ENCODE measurements around the gene PSMD1.
"Not testable (repeated sequence)": the region's sequence is repeated elsewhere in the genome, so short reads cannot be mapped to it uniquely, and the experiment has no call there.

The PSMD1 gene

DNA sequence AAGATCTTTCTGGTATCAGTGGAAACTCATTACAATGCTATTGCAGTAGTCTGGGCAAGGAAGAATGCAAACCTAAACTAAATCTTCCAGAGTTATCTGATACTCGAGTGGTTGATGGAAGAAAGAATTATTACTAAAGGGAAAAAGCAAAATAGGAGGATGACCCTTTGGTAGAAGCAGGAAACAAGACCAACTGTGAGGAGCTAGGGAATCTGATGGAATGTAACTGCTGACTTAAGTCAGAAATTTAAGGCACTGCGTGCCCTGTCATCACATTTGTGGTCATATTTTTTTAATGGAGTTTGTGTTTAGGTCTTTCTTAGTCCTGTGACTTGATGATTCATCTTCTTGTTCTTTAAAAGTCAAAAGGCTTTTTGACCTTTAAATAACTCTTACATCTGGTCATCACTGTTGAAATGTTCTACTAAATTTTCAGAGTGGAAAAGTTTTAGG is 105.2 kb downstream of the PSMD1 start:
- no peak for DNase-seq

DNA sequence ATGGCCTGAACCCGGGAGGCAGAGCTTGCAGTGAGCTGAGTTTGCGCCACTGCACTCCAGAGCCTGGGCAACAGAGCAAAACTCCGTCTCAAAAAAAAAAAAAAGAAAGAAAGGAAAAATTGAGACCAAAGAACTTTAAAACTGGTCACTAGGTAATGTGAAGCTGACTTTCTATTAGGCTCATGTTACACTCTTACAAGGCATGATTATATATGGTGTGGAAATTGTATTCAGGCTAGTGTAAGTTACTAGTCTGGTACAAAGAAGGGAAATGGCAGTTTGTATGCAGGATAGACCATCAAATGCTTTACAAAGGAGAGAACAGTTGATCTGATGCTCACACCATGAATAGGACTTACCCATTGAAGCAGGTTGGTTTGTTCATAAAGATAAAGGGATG is 106.3 kb downstream of the PSMD1 start:
- DNase-seq: no peak

DNA sequence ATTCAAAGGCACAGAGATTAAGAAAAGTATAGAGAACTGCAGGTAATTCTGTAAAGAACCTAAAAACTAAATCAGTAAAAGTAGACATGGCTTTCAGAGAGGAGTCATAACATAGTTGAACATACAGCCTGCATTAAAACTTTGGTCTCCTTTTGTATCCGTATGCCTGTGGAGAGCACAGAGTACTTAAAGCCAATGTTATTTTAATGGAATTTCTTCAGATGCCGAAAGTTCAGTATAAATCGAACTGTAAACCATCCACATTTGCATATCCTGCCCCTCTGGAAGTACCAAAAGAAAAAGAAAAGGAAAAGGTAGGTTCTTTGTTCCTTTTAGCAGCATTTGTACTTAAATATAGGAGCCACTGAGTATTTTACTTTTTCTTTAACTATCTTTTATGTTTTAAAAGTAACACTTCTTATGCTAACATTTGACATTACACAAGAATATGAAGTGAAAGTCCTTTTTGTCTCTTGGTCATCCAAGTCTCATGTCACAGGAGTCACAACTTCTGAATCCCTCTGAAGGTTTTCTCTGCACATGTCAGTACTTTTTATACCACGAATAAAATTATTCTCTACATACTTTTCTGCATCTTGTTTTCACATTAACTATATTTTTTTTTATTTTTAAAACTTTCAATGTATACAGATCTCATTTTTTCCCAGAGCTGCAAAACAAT is 106.9 kb downstream of the PSMD1 start:
- no peak for DNase-seq

DNA sequence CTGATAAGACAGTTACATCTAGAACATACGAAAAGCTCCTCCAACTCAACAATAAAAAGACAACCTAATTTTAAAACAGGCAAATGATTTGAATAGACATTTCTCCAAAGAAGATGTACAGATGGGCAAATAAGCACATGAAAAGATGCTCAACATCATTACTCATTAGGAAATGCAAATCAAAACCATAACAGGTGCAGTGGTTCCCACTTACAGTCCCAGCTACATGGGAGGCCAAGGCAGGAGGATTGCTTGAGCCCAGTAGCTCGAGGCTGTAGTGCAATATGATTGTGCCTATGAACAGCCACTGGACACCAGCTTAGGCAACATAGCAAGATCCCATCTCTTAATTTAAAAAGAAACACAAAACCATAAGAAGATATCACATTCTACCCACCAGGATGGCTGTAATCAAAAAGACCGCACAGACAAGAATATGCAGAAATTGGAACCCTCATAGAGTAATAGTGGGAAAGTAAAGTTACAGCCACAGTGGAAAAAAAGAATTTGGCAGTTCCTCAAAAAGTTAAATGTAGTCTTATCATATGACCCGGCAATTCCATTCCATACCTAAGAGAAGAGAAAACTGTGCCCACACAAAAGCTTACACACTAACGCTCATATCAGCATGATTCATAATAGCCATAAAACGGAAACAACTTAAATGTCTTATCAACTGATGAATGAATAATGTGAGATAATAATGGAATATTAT is 111.2 kb downstream of the PSMD1 start:
- no peak for DNase-seq

DNA sequence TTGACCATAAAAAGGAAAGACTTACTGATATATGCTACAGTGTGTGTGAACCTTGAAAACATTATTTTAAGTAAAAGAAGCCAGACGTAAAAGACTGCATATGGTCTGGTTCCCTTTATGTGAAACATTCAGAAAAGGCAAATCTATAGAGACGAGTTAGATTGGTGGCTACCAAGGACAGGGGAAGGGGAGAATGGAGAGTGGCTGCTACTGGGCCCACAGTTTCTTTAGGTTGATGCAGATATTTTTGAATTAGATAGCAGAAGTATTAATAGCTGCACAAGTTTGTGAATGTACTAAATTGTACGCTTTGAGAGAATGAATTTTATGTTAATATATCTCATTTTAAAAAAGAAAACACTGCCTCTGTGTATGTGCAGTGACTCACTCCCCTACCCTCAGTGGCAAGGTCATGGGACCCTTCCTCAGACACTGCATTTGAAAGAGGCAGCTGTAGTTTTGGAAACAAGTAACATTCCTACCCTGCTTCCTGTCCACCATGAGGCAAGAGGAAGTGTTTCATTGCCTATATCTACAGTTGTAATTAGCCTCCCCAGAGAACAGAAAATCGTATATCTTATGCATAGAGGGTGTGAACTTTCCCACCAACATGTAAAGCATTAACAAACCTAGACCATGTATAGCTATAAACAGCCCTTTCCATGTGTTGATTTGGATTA is 111.9 kb downstream of the PSMD1 start:
- no peak for DNase-seq

DNA sequence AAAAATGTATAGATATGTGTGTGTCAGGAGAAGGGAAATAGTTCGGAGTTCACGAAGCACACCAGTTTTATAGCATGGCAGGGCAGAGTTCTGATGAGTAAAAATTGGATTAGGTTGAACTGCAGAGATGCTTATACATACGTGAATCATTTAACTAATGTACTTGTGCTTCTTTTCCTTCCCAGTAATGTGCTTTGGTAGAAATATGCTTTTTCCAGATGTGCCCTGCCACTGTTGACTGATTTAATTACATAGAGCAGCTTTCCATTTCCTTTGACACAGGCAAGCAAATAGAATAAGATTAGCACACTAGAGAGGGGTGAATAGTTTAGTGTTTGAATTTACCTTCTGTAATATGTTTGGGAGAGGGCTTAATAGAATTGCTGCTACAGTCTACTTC is 112.8 kb downstream of the PSMD1 start:
- no peak for DNase-seq

DNA sequence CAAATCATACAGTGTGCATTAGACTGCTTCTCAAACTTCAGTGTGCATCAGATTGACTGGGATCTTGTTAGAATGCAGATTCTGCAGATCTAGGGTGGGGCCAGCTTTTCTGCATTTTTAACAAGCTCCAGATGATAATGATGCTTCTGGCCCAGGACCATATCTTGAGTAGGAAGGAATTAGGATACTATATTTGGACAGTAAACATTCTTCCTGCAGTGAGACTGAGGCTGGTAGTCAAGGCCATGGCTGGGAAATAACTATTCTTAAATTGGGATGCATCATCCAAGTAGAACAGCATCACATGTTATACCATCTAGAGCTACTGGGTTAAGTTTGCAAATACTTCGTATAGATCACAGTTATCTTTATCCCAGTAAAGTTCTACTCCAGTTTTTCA is 113.4 kb downstream of the PSMD1 start:
- DNase-seq: no peak

DNA sequence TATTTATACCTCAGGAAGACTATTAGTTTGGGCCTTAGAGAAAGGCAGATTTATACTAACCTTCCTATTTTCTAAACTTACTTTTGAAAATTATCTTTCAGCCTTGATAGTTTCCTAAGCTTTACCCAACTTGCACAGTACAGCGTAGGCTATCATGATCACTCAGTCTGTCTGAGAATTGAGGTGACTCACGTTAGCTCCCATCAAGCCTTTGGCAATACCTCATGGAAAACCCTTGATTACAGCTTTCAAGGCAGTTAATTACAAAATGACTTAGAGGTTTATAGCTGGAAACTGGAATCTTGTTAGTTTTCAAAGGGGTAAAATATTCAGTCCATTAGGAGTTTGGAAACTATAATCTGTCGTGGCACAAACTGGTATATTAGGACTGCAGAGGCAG is 115.4 kb downstream of the PSMD1 start:
- no peak for DNase-seq

DNA sequence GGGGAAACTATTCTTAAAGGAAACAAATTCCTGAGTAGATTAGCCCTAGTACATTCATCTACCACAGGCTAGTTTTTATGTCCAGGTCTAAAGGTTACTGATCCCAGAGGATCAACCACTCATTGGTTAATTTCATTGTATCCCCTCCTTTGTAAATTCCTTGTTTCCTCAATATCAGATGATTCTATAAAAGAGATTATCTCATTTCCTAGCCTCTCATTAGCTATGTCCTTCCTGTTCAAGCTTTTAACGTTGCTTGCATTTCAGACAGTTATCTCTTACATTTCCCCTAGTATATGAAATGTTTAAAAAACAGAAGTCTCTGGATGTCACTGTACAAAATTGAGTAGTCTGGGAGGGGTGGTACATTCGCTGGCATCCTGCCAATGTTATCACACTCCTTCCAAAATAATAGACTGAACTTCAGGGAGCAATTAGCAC is 117.6 kb downstream of the PSMD1 start:
- DNase-seq: no peak

DNA sequence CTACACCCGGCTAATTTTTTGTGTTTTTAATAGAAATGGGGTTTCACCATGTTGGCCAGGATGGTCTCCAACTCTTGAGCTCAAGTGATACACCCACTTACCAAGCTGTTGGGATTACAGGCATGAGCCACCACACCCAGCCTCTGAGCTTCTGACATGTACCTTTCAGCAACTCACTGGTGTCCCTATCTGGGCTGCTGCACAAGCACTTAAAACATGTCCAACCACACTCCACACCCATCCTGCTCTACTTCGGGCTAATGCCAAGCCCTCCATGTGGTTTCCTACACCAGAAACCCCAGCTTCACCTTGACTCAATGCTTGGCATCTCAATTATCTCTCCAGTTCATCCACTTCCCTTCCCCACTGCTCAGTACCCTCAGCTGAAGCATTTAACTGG is 119.4 kb downstream of the PSMD1 start:
- DNase-seq: no peak

DNA sequence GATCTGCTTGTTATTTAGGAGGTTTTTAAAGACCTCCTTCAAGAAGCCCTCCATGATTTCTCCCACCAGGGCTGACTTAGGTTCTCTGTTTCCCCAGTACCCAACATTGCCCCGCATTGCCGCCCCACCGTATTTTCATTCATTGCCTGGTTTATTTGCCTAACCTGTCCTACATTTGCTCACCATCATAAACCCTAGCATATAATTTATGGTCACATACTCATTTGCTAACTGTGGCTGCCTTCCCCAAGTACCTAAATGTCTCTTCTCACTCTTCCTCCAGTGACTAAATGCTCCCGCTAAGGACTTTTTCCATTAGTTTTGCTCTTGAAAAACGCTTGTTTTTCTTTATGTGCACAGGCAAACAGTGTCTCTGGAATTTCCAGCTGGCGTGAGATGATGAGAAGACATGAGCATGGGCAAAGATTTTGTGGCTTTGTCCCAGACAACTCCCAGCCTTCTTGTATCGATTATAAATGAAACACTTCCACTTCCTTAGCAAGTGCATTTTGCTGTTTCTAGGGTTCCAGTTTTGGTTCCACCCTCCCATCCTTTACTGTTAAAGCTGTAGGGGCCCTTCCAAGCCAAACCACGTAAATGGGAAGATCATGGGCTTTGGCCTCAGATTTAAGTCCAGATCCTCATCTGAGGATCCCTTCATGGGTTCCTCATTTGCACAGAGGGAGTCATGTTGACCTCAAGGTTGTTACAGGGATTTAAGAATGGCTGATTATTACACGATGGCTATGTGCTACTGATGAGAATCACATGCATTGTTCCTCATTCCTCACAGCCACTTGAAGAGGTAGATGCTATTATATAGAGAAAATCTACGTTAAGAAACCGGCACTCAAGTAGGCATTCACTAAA is 120.7 kb downstream of the PSMD1 start:
- no peak for DNase-seq

DNA sequence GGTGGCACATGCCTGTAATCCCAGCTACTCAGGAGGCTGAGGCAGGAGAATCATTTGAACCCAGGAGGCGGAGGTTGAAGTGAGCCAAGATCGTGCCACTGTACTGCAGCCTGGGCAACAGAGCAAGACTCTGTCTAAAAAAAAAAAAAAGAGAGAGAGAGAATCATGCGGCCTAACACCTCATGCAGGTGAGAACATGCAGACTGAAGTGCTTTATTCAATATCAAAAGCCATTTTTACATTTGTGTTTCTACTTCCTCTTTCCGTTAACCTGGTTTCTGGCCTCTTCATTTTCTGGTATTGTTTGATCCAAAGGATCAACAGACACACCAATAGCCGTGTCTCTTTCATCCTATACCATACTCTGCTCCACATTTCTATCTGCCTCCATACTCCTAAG is 122.1 kb downstream of the PSMD1 start:
- DNase-seq: not testable (repeated sequence)

DNA sequence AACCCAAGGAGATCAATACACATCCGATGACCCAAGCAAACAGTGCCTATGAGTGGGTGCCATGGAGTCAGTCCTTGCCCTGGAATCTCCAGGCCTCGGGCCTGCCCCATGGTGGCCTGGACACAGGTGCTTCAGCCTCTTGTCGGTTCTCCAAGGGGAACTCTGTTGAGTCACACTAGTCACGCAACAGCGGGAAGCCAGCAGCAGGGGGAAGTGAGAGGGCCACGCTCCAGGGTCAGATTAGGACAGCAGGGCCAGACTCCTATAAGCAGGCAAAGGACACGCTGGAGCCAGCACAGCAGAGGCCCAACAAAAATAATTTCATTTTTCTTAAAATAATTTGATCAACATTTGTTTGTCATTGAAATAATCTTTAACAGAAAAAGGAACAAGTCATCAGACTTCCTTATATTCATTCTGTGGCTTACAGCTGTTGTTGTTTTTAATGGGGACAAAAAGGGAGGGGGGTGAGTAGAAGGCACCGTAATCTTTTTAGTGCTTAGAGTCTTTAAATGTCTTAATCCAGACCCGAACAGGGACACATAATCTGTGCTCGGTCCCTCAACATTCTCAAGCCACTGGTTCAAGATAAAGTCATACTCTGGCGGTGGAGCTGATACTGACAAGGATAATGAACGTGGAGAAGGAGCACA is 125.3 kb downstream of the PSMD1 start:
- DNase-seq: no peak

DNA sequence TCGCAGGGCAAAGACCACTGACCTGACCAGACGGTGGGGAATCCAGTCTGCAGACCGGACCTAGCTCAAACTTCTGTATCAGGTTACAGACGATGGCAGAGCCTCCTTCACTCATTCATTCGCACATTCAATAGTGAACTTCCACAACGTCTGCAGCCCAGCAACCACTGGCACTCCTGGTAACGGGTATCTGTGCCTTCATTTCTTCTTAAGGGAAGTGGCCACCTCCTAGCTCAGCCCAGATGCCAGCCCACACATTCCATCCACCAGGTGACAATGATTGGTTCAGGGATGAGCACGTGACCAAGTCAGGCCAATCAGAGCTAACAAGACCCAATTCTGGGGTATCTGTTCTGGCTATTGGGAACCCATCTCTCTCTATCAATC is 125.8 kb downstream of the PSMD1 start:
- no peak for DNase-seq

DNA sequence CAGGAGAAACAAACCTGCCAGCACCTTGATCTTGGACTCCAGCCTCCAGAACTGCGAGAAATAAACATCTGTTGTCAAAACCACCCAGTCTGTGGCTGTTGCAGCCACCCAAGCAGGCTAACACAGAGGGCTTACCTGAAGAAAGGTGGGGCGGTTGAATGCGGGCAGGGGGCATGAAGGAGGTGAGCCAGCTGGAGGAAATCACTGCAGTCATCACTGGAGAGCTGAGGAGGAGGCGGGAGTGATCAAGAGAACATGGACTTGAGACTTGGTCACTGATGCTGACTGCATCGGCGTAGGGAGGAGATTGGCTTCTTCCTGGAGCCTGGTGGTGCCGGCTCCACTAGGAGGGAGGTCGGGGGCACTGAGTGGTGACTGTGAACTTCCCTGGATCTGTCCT is 127.2 kb downstream of the PSMD1 start:
- no peak for DNase-seq

DNA sequence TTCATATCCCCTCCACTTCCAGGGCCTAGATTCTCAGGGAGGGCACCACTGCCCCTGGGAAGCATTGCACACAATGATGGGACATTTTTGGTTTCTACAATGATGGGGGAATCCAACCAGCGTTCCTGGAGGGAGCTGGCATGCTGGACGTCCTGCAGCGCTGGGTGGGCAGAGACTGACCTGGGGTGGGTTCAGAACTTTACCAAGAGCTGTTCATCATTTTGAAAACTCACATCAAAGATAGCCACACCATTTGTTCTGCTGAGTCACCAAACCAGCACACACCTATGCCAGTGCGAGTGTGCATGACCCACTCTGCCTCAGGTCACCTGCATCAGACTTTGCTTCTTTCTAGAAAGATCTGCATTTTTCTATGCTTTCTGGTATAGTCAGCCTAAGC is 127.7 kb downstream of the PSMD1 start:
- no peak for DNase-seq

DNA sequence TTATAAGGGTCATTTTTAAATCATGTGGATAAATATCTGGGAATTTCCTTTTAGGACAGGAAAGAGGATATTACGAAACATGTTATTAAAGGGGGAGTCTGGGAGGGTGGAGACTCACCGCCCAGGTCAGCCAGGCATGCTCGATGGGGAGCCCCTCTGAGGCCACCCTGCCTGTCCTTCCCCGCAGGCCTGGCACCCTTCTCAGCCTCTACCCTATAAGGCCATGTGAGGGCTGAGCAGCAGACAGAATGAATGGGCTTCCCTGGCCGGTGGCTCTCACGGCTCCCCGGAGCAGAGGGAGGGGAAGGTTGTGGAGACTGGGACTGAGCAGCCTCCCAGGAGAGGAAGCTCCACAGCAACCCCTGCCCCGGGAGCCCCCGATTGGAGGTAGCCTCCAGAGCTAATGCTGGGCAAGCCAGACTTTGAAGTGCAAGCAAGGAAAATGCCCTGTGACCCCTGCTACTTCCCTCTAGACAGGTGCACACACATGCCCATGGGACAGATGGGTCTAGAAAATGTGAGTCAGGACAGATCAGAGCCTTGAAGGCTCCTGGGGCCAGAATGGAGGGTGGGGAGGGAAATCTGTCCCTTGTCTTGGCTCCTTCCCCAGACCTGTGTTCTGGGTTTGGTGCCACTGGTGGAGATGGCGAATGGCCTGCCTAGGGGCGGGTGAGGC is 128.5 kb downstream of the PSMD1 start:
- DNase-seq: no peak

DNA sequence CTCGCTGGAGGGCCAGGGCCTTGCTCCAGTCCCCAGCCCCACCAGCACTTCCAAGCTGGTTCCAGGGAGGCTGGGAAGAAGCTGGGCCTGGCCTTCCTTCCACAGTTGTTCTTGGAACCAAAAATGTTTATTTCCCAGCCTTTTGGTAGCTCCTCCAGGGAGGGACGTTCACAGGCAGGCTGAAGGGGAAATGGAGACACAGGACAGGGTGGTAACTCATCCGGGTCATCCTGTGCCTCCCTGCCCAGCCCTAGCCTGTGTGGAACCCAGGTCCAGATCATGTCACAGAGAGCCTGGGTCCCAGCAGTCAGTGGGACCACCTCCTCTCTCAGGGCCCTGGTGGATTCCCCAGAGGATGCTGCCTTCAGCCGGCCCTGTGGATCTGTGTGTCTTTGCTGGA is 129.2 kb downstream of the PSMD1 start:
- DNase-seq: no peak

DNA sequence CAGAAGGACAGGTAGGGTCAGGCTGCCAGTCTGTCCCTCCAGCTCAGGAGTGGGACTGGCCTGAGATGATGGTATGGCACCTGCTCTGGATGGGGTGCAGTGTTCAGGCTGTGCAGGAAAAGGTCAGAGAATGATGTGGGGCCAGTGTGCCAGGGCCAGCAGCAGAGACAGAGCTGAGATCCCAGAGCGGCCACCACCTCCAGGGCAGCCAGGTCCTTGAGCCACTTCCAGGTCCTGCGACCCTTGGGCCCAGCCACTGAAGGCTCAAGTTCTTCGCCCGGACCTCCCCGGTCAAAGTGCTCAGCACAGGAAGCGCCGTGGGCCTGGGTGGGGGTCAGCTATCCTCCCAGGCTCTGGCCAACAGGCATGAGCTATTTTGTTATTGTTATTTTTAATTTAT is 129.7 kb downstream of the PSMD1 start:
- DNase-seq: no peak

DNA sequence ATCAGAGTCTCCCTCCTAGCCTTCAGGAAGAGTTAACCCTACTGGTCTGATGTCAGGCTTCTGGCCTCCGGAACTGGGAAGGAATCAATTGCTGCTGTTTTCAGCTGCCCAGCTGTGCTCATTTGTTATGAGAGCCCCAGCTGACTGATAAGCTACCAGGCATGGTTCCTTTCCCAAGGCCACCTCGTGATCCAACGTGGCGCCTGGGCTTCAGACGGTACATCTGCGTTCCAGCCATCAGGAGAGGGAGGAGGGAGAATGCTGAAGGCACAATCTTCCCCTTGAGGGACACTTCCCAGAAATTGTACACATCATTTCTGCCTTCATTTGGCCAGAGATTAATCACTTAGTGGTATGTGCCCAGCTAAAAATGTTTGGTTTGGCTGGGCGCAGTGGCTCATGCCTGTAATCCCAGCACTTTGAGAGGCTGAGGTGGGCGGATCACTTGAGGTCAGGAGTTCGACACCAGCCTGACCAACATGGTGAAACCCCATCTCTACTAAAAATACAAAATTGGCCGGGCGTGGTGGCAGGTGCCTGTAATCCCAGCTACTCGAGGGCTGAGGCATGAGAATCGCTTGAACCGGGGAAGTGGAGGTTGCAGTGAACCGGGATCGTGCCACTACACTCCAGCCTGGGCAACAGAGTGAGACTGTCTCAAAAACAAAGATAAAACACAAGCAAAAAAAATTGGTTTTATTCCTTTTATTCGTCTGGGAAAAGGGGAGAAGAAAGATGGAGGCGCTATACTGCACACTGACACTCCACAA is 131.3 kb downstream of the PSMD1 start:
- DNase-seq: no peak

DNA sequence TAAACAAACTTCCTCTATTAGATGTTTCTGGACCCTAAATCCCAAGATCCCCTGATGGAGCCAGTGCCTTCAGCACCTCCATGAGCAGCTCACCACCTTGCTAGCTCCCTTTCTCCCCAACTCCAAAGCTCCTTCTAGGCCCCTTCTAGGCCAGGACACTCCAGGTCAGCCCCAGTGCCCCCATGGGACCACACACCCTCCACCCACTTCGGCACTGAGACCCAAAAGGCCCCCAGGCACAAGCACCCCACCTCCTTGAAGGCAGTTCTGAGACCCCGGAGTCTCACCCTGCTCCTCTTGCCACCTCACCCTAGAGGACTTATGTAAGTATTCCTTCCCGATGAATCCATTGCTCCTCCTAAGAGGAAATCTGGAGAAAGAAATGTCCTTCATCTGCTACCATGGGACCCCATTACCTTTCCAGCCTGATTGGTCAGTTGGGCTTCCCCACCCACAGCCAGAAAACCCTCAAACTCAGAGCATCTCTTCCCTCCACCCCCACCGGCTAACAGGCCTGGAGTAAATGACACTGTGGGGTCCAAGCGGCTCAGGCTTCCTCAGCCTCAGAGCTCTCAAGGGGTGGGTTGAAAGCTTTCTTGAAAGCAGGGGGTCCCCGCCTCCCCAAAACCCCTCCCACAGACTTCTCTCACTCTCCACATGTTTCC is 132.0 kb downstream of the PSMD1 start:
- no peak for DNase-seq

Measured in activated CD4-positive, CD25-positive, alpha-beta regulatory T cell (primary cell).